ENCODE results near the gene NRSN2. TPM values are rescaled to one million over a fixed set of nuclear protein-coding genes. Genes with fewer than 3 reads are reported as not detected.
"Not testable (repeated sequence)": the region's sequence is repeated elsewhere in the genome, so short reads cannot be mapped to it uniquely, and the experiment has no call there.

Gene NRSN2
- polyA plus RNA-seq, 1 of the 3 experiments (the other 2 are of a cell fraction) = 146 TPM

DNA sequence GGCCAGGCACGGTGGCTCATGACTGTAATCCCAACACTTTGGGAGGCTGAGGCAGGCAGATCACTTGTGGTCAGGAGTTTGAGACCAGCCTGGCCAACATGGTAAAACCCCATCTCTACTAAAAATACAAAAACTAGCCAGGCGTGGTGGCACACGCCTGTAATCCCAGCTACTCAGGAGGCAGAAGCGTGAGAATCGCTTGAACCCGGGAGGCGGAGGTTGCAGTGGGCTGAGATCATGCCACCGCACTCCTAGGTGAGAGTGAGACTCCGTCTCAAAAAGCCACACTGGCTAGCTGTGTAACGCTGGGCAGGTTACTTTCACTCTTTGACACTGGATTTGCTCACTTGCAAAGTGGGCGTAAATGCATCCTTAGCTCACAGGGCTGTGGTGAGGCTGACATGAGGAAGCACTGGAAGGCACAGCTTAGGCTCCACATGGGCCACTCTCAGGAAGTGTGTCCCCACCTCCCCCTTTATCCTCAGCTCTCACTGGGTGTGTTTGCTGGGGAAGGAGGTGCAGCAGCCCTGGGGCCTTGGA lies 25.7 kb downstream of the NRSN2 start:
- H2AFZ ChIP-seq (ENCODE audit: low read depth); H3K9me3 ChIP-seq; H3K36me3 ChIP-seq (replicated peaks in 1 of 2; ENCODE audit: control insufficient read depth in 1 of 2, insufficient read depth in 2 of 2, low read length in 1 of 2); H4K20me1 ChIP-seq (ENCODE audit: insufficient read depth); H3K79me2 ChIP-seq (ENCODE audit: insufficient read depth); H3K9me2 ChIP-seq; H3K4me3 ChIP-seq (ENCODE audit: low read depth in 2 of 2, low read length in 1 of 2); DNase-seq; H3K9ac ChIP-seq; H3K27me3 ChIP-seq (ENCODE audit: insufficient read depth): not testable (repeated sequence)
- 0 out of 2 replicates have a peak overlapping the region, but pooled peaks have one; percentile 29 for H3K4me2 ChIP-seq
- H3F3A ChIP-seq (replicated peaks; ENCODE audit: insufficient read depth) = peaks cover 12% of the 10 kb centered on the region
- ChIA-PET CTCF (interaction anchor here (0.6 to 3.7 kb wide), 5 partner anchors 11 to 839 kb away, joined by 3 to 24 read pairs (median 5); no protein-coding TSS in a partner anchor), POLR2A (interaction anchor here (1.1 to 1.9 kb wide), 2 partner anchors 8 to 10 kb away, joined by 3 to 11 read pairs; partner anchors contain the start of gene TRIB3)
- H3K27ac ChIP-seq (ENCODE audit: low read depth in 2 of 2, low read length in 1 of 2) = peak overlapping the region in 1 of 2 experiments; percentile 76; a peak in 2 of 4 replicates
- peaks cover 10 to 27% of the 10 kb centered on the region in 2 experiments; a peak in 3 of 4 replicates for H3K4me1 ChIP-seq (ENCODE audit: control insufficient read depth in 1 of 2, insufficient read depth in 2 of 2, low read depth in 1 of 2, low read length in 1 of 2)
- 100% methylated on average over 10 of the region's 11 CpGs for WGBS (ENCODE audit: low lambda C conversion rate)

DNA sequence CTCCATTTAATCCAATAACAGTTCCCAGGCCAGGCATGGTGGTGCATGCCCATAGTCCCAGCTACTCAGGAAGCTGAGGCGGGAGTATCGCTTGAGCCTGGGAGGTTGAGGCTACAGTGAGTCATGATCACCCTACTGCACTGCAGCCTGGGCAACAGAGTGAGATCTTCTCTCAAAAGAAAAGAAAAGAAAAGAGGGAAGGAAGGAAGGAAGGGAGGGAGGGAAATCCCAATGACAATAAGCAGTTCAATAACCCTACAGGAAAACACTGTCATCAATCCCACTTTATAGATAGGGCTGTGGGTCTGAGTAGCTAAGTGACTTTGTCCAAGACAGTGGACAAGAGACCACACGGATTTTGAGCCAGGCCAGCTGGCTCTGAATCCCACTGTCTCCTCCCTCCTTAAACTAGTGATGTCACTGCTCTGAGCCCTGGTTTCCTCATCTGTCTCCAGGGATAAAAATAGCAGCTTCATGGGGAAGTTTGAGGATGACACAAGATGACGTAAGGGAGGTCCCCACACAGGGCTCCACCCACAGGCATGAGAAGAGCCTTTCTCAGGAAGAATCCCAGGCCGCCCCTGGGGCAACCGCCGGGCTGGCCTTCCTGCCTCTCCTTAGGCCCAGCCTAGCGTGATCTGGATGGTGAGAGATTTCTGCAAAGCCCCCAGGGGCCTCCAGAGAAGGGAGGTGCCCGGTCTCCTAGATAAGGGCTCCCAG lies 26.4 kb downstream of the NRSN2 start:
- peak overlapping the region; percentile 44; the same call in 1 of the 2 replicates for H2AFZ ChIP-seq (ENCODE audit: low read depth)
- POLR2A ChIA-PET = interaction anchor here (1.1 kb wide), 1 partner anchor 9 kb away, joined by 3 read pairs; no protein-coding TSS in a partner anchor
- H4K20me1 ChIP-seq (ENCODE audit: insufficient read depth) = no peaks in the 10 kb centered on the region
- H3K4me1 ChIP-seq (ENCODE audit: control insufficient read depth in 1 of 2, insufficient read depth in 2 of 2, low read depth in 1 of 2, low read length in 1 of 2) = peaks cover 10 to 27% of the 10 kb centered on the region in 2 experiments; a peak in 3 of 4 replicates
- H3K4me2 ChIP-seq = no peak overlapping the region
- no peak for TF ChIP-seq REST (IDR thresholded peaks at IDR 0.05; ENCODE audit: low read depth, low read length)
- TF ChIP-seq MEF2A (IDR thresholded peaks at IDR 0.05; ENCODE audit: borderline replicate concordance, low read depth) = peak; percentile 66; the same call in 1 of the 2 replicates
- TF ChIP-seq EZH2phosphoT487 (IDR thresholded peaks at IDR 0.05; ENCODE audit: borderline replicate concordance, low read depth) = no peak
- TF ChIP-seq NFIC (IDR thresholded peaks at IDR 0.05; ENCODE audit: borderline replicate concordance) = no peak
- 0 out of 2 replicates have a peak, but pooled peaks have one; percentile 6 for TF ChIP-seq PBX3 (IDR thresholded peaks at IDR 0.05)
- peak; percentile 35; the same call in 1 of the 2 replicates for TF ChIP-seq RFX5 (IDR thresholded peaks at IDR 0.05; ENCODE audit: low read length)
- peak overlapping the region in 1 of 2 experiments; percentile 76; a peak in 2 of 4 replicates for H3K27ac ChIP-seq (ENCODE audit: low read depth in 2 of 2, low read length in 1 of 2)
- H3K79me2 ChIP-seq (ENCODE audit: insufficient read depth) = no peaks in the 10 kb centered on the region
- H3F3A ChIP-seq (replicated peaks; ENCODE audit: insufficient read depth) = peaks cover 12% of the 10 kb centered on the region
- WGBS (ENCODE audit: low lambda C conversion rate) = 75% methylated on average over 7 of the region's 9 CpGs
- H3K9me2 ChIP-seq = no peaks in the 10 kb centered on the region
- H3K9me3 ChIP-seq = no peaks in the 10 kb centered on the region
- no peaks in the 10 kb centered on the region for H3K27me3 ChIP-seq (ENCODE audit: insufficient read depth)
- CTCF ChIA-PET = interaction anchor here (1.3 to 3.7 kb wide), 5 partner anchors 11 to 58 kb away, joined by 4 to 24 read pairs (median 5); no protein-coding TSS in a partner anchor
- peak; percentile 44 for DNase-seq
- H3K36me3 ChIP-seq (replicated peaks in 1 of 2; ENCODE audit: control insufficient read depth in 1 of 2, insufficient read depth in 2 of 2, low read length in 1 of 2) = no peaks in the 10 kb centered on the region
- H3K9ac ChIP-seq = no peak overlapping the region
- no peak overlapping the region for H3K4me3 ChIP-seq (ENCODE audit: low read depth in 2 of 2, low read length in 1 of 2)
